Measurements from ENCODE around the gene VSTM4. TPM values are rescaled to one million over a fixed set of nuclear protein-coding genes. Genes with fewer than 3 reads are reported as not detected.

The VSTM4 gene
- total RNA-seq, 1 experiment from 2014 or later: not detected

- CTCF ChIA-PET: no interaction called here
- intact Hi-C loops (cut with micrococcal nuclease; ENCODE audit: unreplicated experiment): no loop called here
- no peak for DNase-seq
Measured at GRCh38 chr10:49070701-49071100, 44.6 kb downstream of the VSTM4 start.

GRCh38 chr10:49068672-49069217, 46.6 kb downstream of the VSTM4 start:
- Histone ChIP-seq H3K36me3 (ENCODE audit: control insufficient read depth, insufficient read depth, low read length) (no peaks in the 10 kb centered on the region), H3K27me3 (replicated peaks; ENCODE audit: control insufficient read depth, insufficient read depth, low read length) (no peaks in the 10 kb centered on the region), H3K9me3 (0 out of 2 replicates have a peak, but pooled peaks cover 2% of the 10 kb centered on the region), H3K4me3 (ENCODE audit: low read depth, low read length) (no peak overlapping the region), H3K4me1 (no peaks in the 10 kb centered on the region)
- intact Hi-C loops (cut with micrococcal nuclease; ENCODE audit: unreplicated experiment): no loop called here
- Mint-ChIP-seq H3K9me3 (ENCODE audit: unreplicated experiment) (no peaks in the 10 kb centered on the region), H3K27me3 (ENCODE audit: insufficient read depth, unreplicated experiment) (peaks cover 8% of the 10 kb centered on the region), H3K4me3 (ENCODE audit: unreplicated experiment) (no peak overlapping the region), H3K27ac (ENCODE audit: unreplicated experiment) (no peak overlapping the region), H3K36me3 (ENCODE audit: insufficient read depth, unreplicated experiment) (no peaks in the 10 kb centered on the region), H3K4me1 (ENCODE audit: low read depth, unreplicated experiment) (no peaks in the 10 kb centered on the region)
- TF ChIP-seq CTCF (IDR thresholded peaks at IDR 0.05; ENCODE audit: insufficient read depth in 1 of 2, low read depth in 1 of 2, low read length in 1 of 2, severe bottlenecking in 1 of 2, unreplicated experiment in 1 of 2): no peak
- BruUV-seq (replicated peaks): no TSS peak
- DNase-seq: no peak
- ChIA-PET POLR2A (no interaction called here), CTCF (no interaction called here)

More at GRCh38 chr10:49070701-49071100, 44.6 kb downstream of the VSTM4 start:
- H3K9me3 Mint-ChIP-seq (ENCODE audit: unreplicated experiment): no peaks in the 10 kb centered on the region
- no peaks in the 10 kb centered on the region for H3K36me3 ChIP-seq (ENCODE audit: control insufficient read depth, insufficient read depth, low read length)
- POLR2A ChIA-PET: no interaction called here
- no TSS peak for BruUV-seq (replicated peaks)
- no peak overlapping the region for H3K4me3 ChIP-seq (ENCODE audit: low read depth, low read length)
- no peaks in the 10 kb centered on the region for H3K4me1 Mint-ChIP-seq (ENCODE audit: low read depth, unreplicated experiment)
- 0 out of 2 replicates have a peak, but pooled peaks cover 2% of the 10 kb centered on the region for H3K9me3 ChIP-seq
- no peaks in the 10 kb centered on the region for H3K36me3 Mint-ChIP-seq (ENCODE audit: insufficient read depth, unreplicated experiment)
- H3K27me3 ChIP-seq (replicated peaks; ENCODE audit: control insufficient read depth, insufficient read depth, low read length): no peaks in the 10 kb centered on the region
- peaks cover 8% of the 10 kb centered on the region for H3K27me3 Mint-ChIP-seq (ENCODE audit: insufficient read depth, unreplicated experiment)
- H3K27ac Mint-ChIP-seq (ENCODE audit: unreplicated experiment): no peak overlapping the region
- TF ChIP-seq CTCF (IDR thresholded peaks at IDR 0.05; ENCODE audit: insufficient read depth in 1 of 2, low read depth in 1 of 2, low read length in 1 of 2, severe bottlenecking in 1 of 2, unreplicated experiment in 1 of 2): no peak
- no peaks in the 10 kb centered on the region for H3K4me1 ChIP-seq
- no peak overlapping the region for H3K4me3 Mint-ChIP-seq (ENCODE audit: unreplicated experiment)

- POLR2A ChIA-PET: no interaction called here
- no peak overlapping the region for H3K4me3 Mint-ChIP-seq (ENCODE audit: unreplicated experiment)
- no peaks in the 10 kb centered on the region for H3K4me1 ChIP-seq
- TF ChIP-seq CTCF (IDR thresholded peaks at IDR 0.05; ENCODE audit: insufficient read depth in 1 of 2, low read depth in 1 of 2, low read length in 1 of 2, severe bottlenecking in 1 of 2, unreplicated experiment in 1 of 2): no peak
- no peak overlapping the region for H3K27ac Mint-ChIP-seq (ENCODE audit: unreplicated experiment)
- no peak for DNase-seq
- no TSS peak for BruUV-seq (replicated peaks)
- CTCF ChIA-PET: no interaction called here
- peaks cover 8% of the 10 kb centered on the region for H3K27me3 Mint-ChIP-seq (ENCODE audit: insufficient read depth, unreplicated experiment)
- no peaks in the 10 kb centered on the region for H3K9me3 Mint-ChIP-seq (ENCODE audit: unreplicated experiment)
- intact Hi-C loops (cut with micrococcal nuclease; ENCODE audit: unreplicated experiment): no loop called here
- 0 out of 2 replicates have a peak, but pooled peaks cover 2% of the 10 kb centered on the region for H3K9me3 ChIP-seq
- no peaks in the 10 kb centered on the region for H3K36me3 ChIP-seq (ENCODE audit: control insufficient read depth, insufficient read depth, low read length)
- H3K36me3 Mint-ChIP-seq (ENCODE audit: insufficient read depth, unreplicated experiment): no peaks in the 10 kb centered on the region
- H3K4me1 Mint-ChIP-seq (ENCODE audit: low read depth, unreplicated experiment): no peaks in the 10 kb centered on the region
- H3K4me3 ChIP-seq (ENCODE audit: low read depth, low read length): no peak overlapping the region
- H3K27me3 ChIP-seq (replicated peaks; ENCODE audit: control insufficient read depth, insufficient read depth, low read length): no peaks in the 10 kb centered on the region
Measured at GRCh38 chr10:49068209-49068608, 47.1 kb downstream of the VSTM4 start.
